H9 (cell line): Measurements from ENCODE around the gene ATF6. TPM values are rescaled to one million over a fixed set of nuclear protein-coding genes. Genes with fewer than 3 reads are reported as not detected.

ENCODE experiments used
- DNase-seq: peaks from one replicate; pipeline ENCODE4 v3.0.0-alpha.2; 2017
- H2AFZ ChIP-seq: one replicate; pipeline ENCODE4 v1.6.1; 2013; ENCODE audit warnings: mild to moderate bottlenecking, low read length, control low read depth, moderate library complexity
- H2AK5ac ChIP-seq: 2 replicates; pipeline ENCODE4 v1.6.1; 2013; ENCODE audit warnings: low read length, control low read depth, mixed read lengths; ENCODE audit not compliant: insufficient read length
- H2BK120ac ChIP-seq: one replicate; pipeline ENCODE4 v1.6.1; 2013; ENCODE audit warnings: low read depth, mild to moderate bottlenecking, low read length, control low read depth, inconsistent platforms; ENCODE audit not compliant: poor library complexity, severe bottlenecking
- H2BK12ac ChIP-seq: 2 replicates; pipeline ENCODE4 v1.6.1; 2013; ENCODE audit warnings: low read length, control low read depth, mixed read lengths, low read depth; ENCODE audit not compliant: insufficient read length
- H2BK15ac ChIP-seq: 2 replicates; pipeline ENCODE4 v1.6.1; 2013; ENCODE audit warnings: low read depth, low read length, control low read depth
- H2BK20ac ChIP-seq: one replicate; pipeline ENCODE4 v1.6.1; 2013; ENCODE audit warnings: low read depth, mild to moderate bottlenecking, low read length, control low read depth, inconsistent platforms; ENCODE audit not compliant: poor library complexity, severe bottlenecking
- H2BK5ac ChIP-seq: 2 replicates; pipeline ENCODE4 v1.6.1; 2013; ENCODE audit warnings: low read length, control low read depth, mixed read lengths; ENCODE audit not compliant: insufficient read length
- H3K14ac ChIP-seq: 2 replicates; pipeline ENCODE4 v1.6.1; 2013; ENCODE audit warnings: low read length, control low read depth; ENCODE audit not compliant: insufficient read depth
- H3K18ac ChIP-seq: 2 replicates; pipeline ENCODE4 v1.6.1; 2013; ENCODE audit warnings: low read depth, mild to moderate bottlenecking, mixed read lengths, low read length, control low read depth; ENCODE audit not compliant: insufficient read length
- H3K23ac ChIP-seq: 2 replicates; pipeline ENCODE4 v1.6.1; 2013; ENCODE audit warnings: low read length, control low read depth, mixed read lengths, low read depth; ENCODE audit not compliant: insufficient read length
- H3K23me2 ChIP-seq: 2 replicates; pipeline ENCODE4 v1.6.1; 2013; ENCODE audit warnings: low read depth, mild to moderate bottlenecking, mixed read lengths, low read length, control low read depth; ENCODE audit not compliant: insufficient read length, poor library complexity, severe bottlenecking
- H3K27ac ChIP-seq: 2 replicates; pipeline ENCODE4 v1.5.1; 2013; ENCODE audit warnings: low read length, control low read depth, mixed read lengths, low read depth; ENCODE audit not compliant: insufficient read length
- H3K27me3 ChIP-seq: 2 replicates; pipeline ENCODE4 v1.6.1; 2013; ENCODE audit warnings: low read length, control low read depth, inconsistent platforms; ENCODE audit not compliant: insufficient read depth
- H3K4ac ChIP-seq: 2 replicates; pipeline ENCODE4 v1.6.1; 2013; ENCODE audit warnings: low read depth, mild to moderate bottlenecking, control low read depth, inconsistent platforms, low read length, moderate library complexity
- H3K4me1 ChIP-seq: 2 replicates; pipeline ENCODE4 v1.6.1; 2013; ENCODE audit warnings: low read length, control low read depth, inconsistent platforms; ENCODE audit not compliant: insufficient read depth
- H3K4me2 ChIP-seq: 2 replicates; pipeline ENCODE4 v1.6.1; 2013; ENCODE audit warnings: low read length, control low read depth, mixed read lengths; ENCODE audit not compliant: insufficient read length, insufficient read depth
- H3K56ac ChIP-seq: 2 replicates; pipeline ENCODE4 v1.6.1; 2013; ENCODE audit warnings: low read depth, mild to moderate bottlenecking, mixed read lengths, low read length, control low read depth; ENCODE audit not compliant: insufficient read length
- H3K79me1 ChIP-seq: 2 replicates; pipeline ENCODE4 v1.6.1; 2013; ENCODE audit warnings: low read depth, mild to moderate bottlenecking, moderate library complexity, low read length, control low read depth, inconsistent platforms; ENCODE audit not compliant: insufficient read depth, poor library complexity, severe bottlenecking
- H3K79me2 ChIP-seq: 2 replicates; pipeline ENCODE4 v1.6.1; 2013; ENCODE audit warnings: low read length, control low read depth, inconsistent platforms; ENCODE audit not compliant: insufficient read depth
- H3K9ac ChIP-seq: 2 replicates; pipeline ENCODE4 v1.6.1; 2013; ENCODE audit warnings: low read length, control low read depth, mixed read lengths; ENCODE audit not compliant: insufficient read length; ENCODE audit errors: extremely low read depth
- H3K9me3 ChIP-seq: one replicate; pipeline ENCODE4 v1.6.1; 2013; ENCODE audit warnings: low read depth, low read length, inconsistent platforms; ENCODE audit not compliant: control insufficient read depth
- H3T11ph ChIP-seq: one replicate; pipeline ENCODE4 v1.6.1; 2013; ENCODE audit warnings: mild to moderate bottlenecking, low read length, control low read depth, inconsistent platforms
- H4K20me1 ChIP-seq: one replicate; pipeline ENCODE4 v1.6.1; 2013; ENCODE audit not compliant: control insufficient read depth, insufficient read length, insufficient read depth
- H4K5ac ChIP-seq: 2 replicates; pipeline ENCODE4 v1.6.1; 2013; ENCODE audit warnings: low read depth, mild to moderate bottlenecking, mixed read lengths, low read length, control low read depth; ENCODE audit not compliant: insufficient read length
- H4K8ac ChIP-seq: replicated peaks from 2 replicates; pipeline ENCODE4 v1.6.1; 2013; ENCODE audit warnings: low read length, control low read depth, mixed read lengths, low read depth; ENCODE audit not compliant: insufficient read length
- H4K91ac ChIP-seq: 2 replicates; pipeline ENCODE4 v1.6.1; 2013; ENCODE audit warnings: low read depth, mild to moderate bottlenecking, moderate library complexity, mixed read lengths, low read length, control low read depth; ENCODE audit not compliant: insufficient read length
- H3K27ac Mint-ChIP-seq, 3 experiments: 2 replicates in 2 of 3; 3 replicates in 1 of 3; pipeline ENCODE4 v1.8.0; 2020 to 2021; ENCODE audit warnings: mixed read lengths in 3 of 3, mild to moderate bottlenecking in 1 of 3, moderate library complexity in 1 of 3
- H3K27me3 Mint-ChIP-seq: 2 replicates; pipeline ENCODE4 v1.8.0; 2021; ENCODE audit warnings: low read depth, mild to moderate bottlenecking, moderate library complexity, mixed read lengths
- H3K36me3 Mint-ChIP-seq, 3 experiments: 2 replicates in 2 of 3; 3 replicates in 1 of 3; pipeline ENCODE4 v1.8.0; 2020 to 2021; ENCODE audit warnings: low read depth in 3 of 3, mixed read lengths in 3 of 3; ENCODE audit not compliant: insufficient read depth in 1 of 3
- H3K4me1 Mint-ChIP-seq, 2 experiments: 2 replicates each; pipeline ENCODE4 v1.8.0; 2020; ENCODE audit warnings: mixed read lengths in 2 of 2
- H3K4me3 Mint-ChIP-seq, 2 experiments: 2 replicates in 1 of 2; 3 replicates in 1 of 2; pipeline ENCODE4 v1.8.0; 2020 to 2021; ENCODE audit warnings: mild to moderate bottlenecking in 2 of 2, mixed read lengths in 2 of 2, moderate library complexity in 1 of 2
- H3K9me3 Mint-ChIP-seq, 2 experiments: 2 replicates in 1 of 2; 3 replicates in 1 of 2; pipeline ENCODE4 v1.8.0; 2020; ENCODE audit warnings: mild to moderate bottlenecking in 2 of 2, mixed read lengths in 2 of 2, moderate library complexity in 1 of 2
- CTCF ChIP-seq: fragments of 200-600 bp; sonication (generic); conservative IDR thresholded peaks from 3 replicates; pipeline ENCODE4 v1.8.0; 2021; ENCODE audit warnings: antibody characterized with exemption, mild to moderate bottlenecking
- WGBS: extraction: QIAGEN DNeasy Blood & Tissue Kit; methylation state at CpG from one replicate; pipeline ENCODE4 v1.1.7; 2013; ENCODE audit warnings: missing lambda C conversion rate, low lambda C conversion rate, mixed read lengths; ENCODE audit not compliant: insufficient read length; ENCODE audit errors: extremely low coverage; 5-methylcytosine and 5-hydroxymethylcytosine counted together
- total RNA-seq: library from RNA; stranded (reverse); gene quantifications from 2 replicates; pipeline ENCODE4 v1.2.1, GENCODE V29; 2021

Gene ATF6
- total RNA-seq, 1 experiment from 2014 or later: 11.2 TPM

GRCh38 chr1:161970633-161971032, 204.5 kb downstream of the ATF6 start:
- Histone ChIP-seq H4K8ac (no peak overlapping the region), H2BK15ac (no peak overlapping the region), H2AK5ac (no peak overlapping the region), H2BK120ac (no peak overlapping the region), H3K27me3 (no peaks in the 10 kb centered on the region), H3K4me2 (no peak overlapping the region), H3K23ac (no peak overlapping the region), H2AFZ (no peak overlapping the region), H3K9ac (no peak overlapping the region), H3K9me3 (no peaks in the 10 kb centered on the region), H3T11ph (no peak overlapping the region), H3K79me1 (no peaks in the 10 kb centered on the region), H3K4ac (no peak overlapping the region), H3K56ac (no peak overlapping the region), H3K18ac (no peak overlapping the region), H2BK12ac (no peak overlapping the region), H3K27ac (no peak overlapping the region), H3K4me1 (0 out of 2 replicates have a peak, but pooled peaks cover under 1% of the 10 kb centered on the region), H3K23me2 (no peaks in the 10 kb centered on the region), H4K91ac (no peak overlapping the region), H4K20me1 (no peaks in the 10 kb centered on the region), H3K79me2 (no peaks in the 10 kb centered on the region), H4K5ac (no peak overlapping the region), H3K14ac (no peak overlapping the region; the same call in 1 of the 2 replicates), H2BK20ac (no peak overlapping the region), H2BK5ac (no peak overlapping the region)
- no peak for DNase-seq
- TF ChIP-seq CTCF: no peak
- WGBS: no CpG with 5 or more reads among the region's 3 CpGs
- H3K4me3 Mint-ChIP-seq: no peak overlapping the region
- H3K9me3 Mint-ChIP-seq: no peaks in the 10 kb centered on the region
- H3K27me3 Mint-ChIP-seq: no peaks in the 10 kb centered on the region; the same call in 1 of the 2 replicates
- peaks cover 17 to 31% of the 10 kb centered on the region in 2 experiments for H3K4me1 Mint-ChIP-seq
- peak overlapping the region in 1 of 3 experiments; percentile 39; a peak in 1 of 7 replicates for H3K27ac Mint-ChIP-seq
- no peaks in the 10 kb centered on the region; a peak in 1 of 7 replicates for H3K36me3 Mint-ChIP-seq
